Astrocyte of the hippocampus (primary cell): ENCODE results near the gene APCDD1L.
"Not testable (repeated sequence)": the region's sequence is repeated elsewhere in the genome, so short reads cannot be mapped to it uniquely, and the experiment has no call there.

ENCODE experiments used
- DNase-seq: peaks from one replicate; pipeline ENCODE4 v3.0.0; 2011; ENCODE audit warnings: low read depth, low spot score

Gene APCDD1L

GRCh38 chr20:58441723-58442122 lies 73.5 kb downstream of the APCDD1L start:
- DNase-seq, result no peak

GRCh38 chr20:58440021-58440767 lies 75.0 kb downstream of the APCDD1L start:
- no peak for DNase-seq

GRCh38 chr20:58438970-58439808 lies 76.0 kb downstream of the APCDD1L start:
- no peak for DNase-seq

GRCh38 chr20:58436868-58437645 lies 78.1 kb downstream of the APCDD1L start:
- no peak for DNase-seq

- DNase-seq, result no peak
Observed at GRCh38 chr20:58435237-58435636, 80.0 kb downstream of the APCDD1L start.

- no peak for DNase-seq
Observed at GRCh38 chr20:58434326-58434725, 80.9 kb downstream of the APCDD1L start.

- peak; percentile 47 for DNase-seq
Observed at GRCh38 chr20:58433759-58434158, 81.4 kb downstream of the APCDD1L start.

GRCh38 chr20:58433029-58433647 lies 82.1 kb downstream of the APCDD1L start:
- DNase-seq, result no peak

- no peak for DNase-seq
Observed at GRCh38 chr20:58432186-58432954, 82.8 kb downstream of the APCDD1L start.

- no peak for DNase-seq
Observed at GRCh38 chr20:58431134-58431533, 84.1 kb downstream of the APCDD1L start.

- no peak for DNase-seq
Observed at GRCh38 chr20:58429303-58429702, 85.9 kb downstream of the APCDD1L start.

GRCh38 chr20:58428364-58428763 lies 86.8 kb downstream of the APCDD1L start:
- no peak for DNase-seq

GRCh38 chr20:58427571-58427970 lies 87.6 kb downstream of the APCDD1L start:
- DNase-seq, result not testable (repeated sequence)

GRCh38 chr20:58424218-58424969 lies 90.8 kb downstream of the APCDD1L start:
- DNase-seq, result no peak

GRCh38 chr20:58421497-58421850 lies 93.7 kb downstream of the APCDD1L start:
- DNase-seq, result peak; percentile 41

- peak; percentile 42 for DNase-seq
Observed at GRCh38 chr20:58420798-58421496, 94.3 kb downstream of the APCDD1L start.

- no peak for DNase-seq
Observed at GRCh38 chr20:58418949-58419748, 96.0 kb downstream of the APCDD1L start.

- no peak for DNase-seq
Observed at GRCh38 chr20:58417438-58417837, 97.8 kb downstream of the APCDD1L start.

- DNase-seq, result no peak
Observed at GRCh38 chr20:58416835-58417234, 98.4 kb downstream of the APCDD1L start.
